Ramos (cell line): ENCODE results near the gene TMEM178A.

Experiments used
- in situ Hi-C: fragments of 300-500 bp; cut with MboI; formaldehyde crosslinking; loops from one replicate; pipeline ENCODE4 v1.14.3; 2022; ENCODE audit warnings: low sequenced_read_pairs; ENCODE audit not compliant: unreplicated experiment

The TMEM178A gene

GRCh38 chr2:39671604-39672003 is 5.9 kb downstream of the TMEM178A start:
- in situ Hi-C loops: no loop called here

GRCh38 chr2:39673018-39673417 is 7.3 kb downstream of the TMEM178A start:
- in situ Hi-C loops: no loop called here

GRCh38 chr2:39676342-39676741 is 10.6 kb downstream of the TMEM178A start:
- in situ Hi-C loops: no loop called here

- in situ Hi-C loops: no loop called here
Measured at GRCh38 chr2:39678170-39678569, 12.5 kb downstream of the TMEM178A start.

GRCh38 chr2:39679805-39680204 is 14.1 kb downstream of the TMEM178A start:
- in situ Hi-C loops: no loop called here

GRCh38 chr2:39682066-39682692 is 16.5 kb downstream of the TMEM178A start:
- in situ Hi-C loops: no loop called here

- in situ Hi-C loops: no loop called here
Measured at GRCh38 chr2:39683022-39683699, 17.4 kb downstream of the TMEM178A start.

- in situ Hi-C loops: no loop called here
Measured at GRCh38 chr2:39684464-39684863, 18.7 kb downstream of the TMEM178A start.

- in situ Hi-C loops: no loop called here
Measured at GRCh38 chr2:39685126-39685525, 19.4 kb downstream of the TMEM178A start.

GRCh38 chr2:39686456-39686855 is 20.7 kb downstream of the TMEM178A start:
- in situ Hi-C loops: no loop called here

- in situ Hi-C loops: no loop called here
Measured at GRCh38 chr2:39688181-39688580, 22.5 kb downstream of the TMEM178A start.

GRCh38 chr2:39689272-39689841 is 23.6 kb downstream of the TMEM178A start:
- in situ Hi-C loops: no loop called here

GRCh38 chr2:39689876-39690275 is 24.2 kb downstream of the TMEM178A start:
- in situ Hi-C loops: no loop called here

GRCh38 chr2:39693245-39693644 is 27.5 kb downstream of the TMEM178A start:
- in situ Hi-C loops: no loop called here

- in situ Hi-C loops: no loop called here
Measured at GRCh38 chr2:39696101-39696553, 30.4 kb downstream of the TMEM178A start.

- in situ Hi-C loops: no loop called here
Measured at GRCh38 chr2:39696838-39697237, 31.1 kb downstream of the TMEM178A start.

- in situ Hi-C loops: no loop called here
Measured at GRCh38 chr2:39697454-39697853, 31.7 kb downstream of the TMEM178A start.

GRCh38 chr2:39701137-39701536 is 35.4 kb downstream of the TMEM178A start:
- in situ Hi-C loops: loop anchor here (25.0 kb wide), 1 partner anchor 314 kb away; no protein-coding TSS in a partner anchor

- in situ Hi-C loops: loop anchor here (25.0 kb wide), 1 partner anchor 316 kb away; no protein-coding TSS in a partner anchor
Measured at GRCh38 chr2:39703181-39703872, 37.6 kb downstream of the TMEM178A start.

GRCh38 chr2:39704540-39704939 is 38.8 kb downstream of the TMEM178A start:
- in situ Hi-C loops: loop anchor here (25.0 kb wide), 1 partner anchor 317 kb away; no protein-coding TSS in a partner anchor

GRCh38 chr2:39705638-39706037 is 39.9 kb downstream of the TMEM178A start:
- in situ Hi-C loops: loop anchor here (25.0 kb wide), 1 partner anchor 318 kb away; no protein-coding TSS in a partner anchor
